Stimulated activated CD4-positive, alpha-beta T cell treated with anti-CD3 and anti-CD28 coated beads, Interleukin-1b, Interleukin-23, amount 100 ng/mL, for 24 hours (primary cell): ENCODE results near the gene GRPEL2.

Experiments
- DNase-seq, 4 experiments: peaks; one replicate each; pipeline ENCODE4 v3.0.0-alpha.2; 2020; ENCODE audit warnings: low read depth in 4 of 4, low spot score in 1 of 4

The GRPEL2 gene

GRCh38 chr5:149345147-149345891 lies at the start of gene GRPEL2:
Gene GRPEL2 (plus strand): TSS chr5:149345499. CDS start chr5:149345540, 41 bp downstream.
- peak; percentile 77 to 92 (median 86) for DNase-seq

- DNase-seq, result no peak
These were observed 47.8 kb upstream of the GRPEL2 start for GRCh38 chr5:149297340-149298025.

GRCh38 chr5:149298163-149298562 lies 47.1 kb upstream of the GRPEL2 start:
- DNase-seq, result no peak

- no peak for DNase-seq
These were observed 46.4 kb upstream of the GRPEL2 start for GRCh38 chr5:149298842-149299404.

- no peak for DNase-seq
These were observed 45.7 kb upstream of the GRPEL2 start for GRCh38 chr5:149299451-149300054.

- DNase-seq, result no peak
These were observed 44.9 kb upstream of the GRPEL2 start for GRCh38 chr5:149300441-149300840.

- no peak for DNase-seq
These were observed 44.1 kb upstream of the GRPEL2 start for GRCh38 chr5:149301049-149301743.

GRCh38 chr5:149301744-149302380 lies 43.4 kb upstream of the GRPEL2 start:
- no peak for DNase-seq

- no peak for DNase-seq
These were observed 42.7 kb upstream of the GRPEL2 start for GRCh38 chr5:149302641-149303040.

GRCh38 chr5:149303210-149303609 lies 42.1 kb upstream of the GRPEL2 start:
- no peak for DNase-seq

- DNase-seq, result no peak
These were observed 40.9 kb upstream of the GRPEL2 start for GRCh38 chr5:149304195-149305078.

- DNase-seq, result no peak
These were observed 35.9 kb upstream of the GRPEL2 start for GRCh38 chr5:149309354-149309753.

- no peak for DNase-seq
These were observed 34.8 kb upstream of the GRPEL2 start for GRCh38 chr5:149310488-149310887.

- DNase-seq, result no peak
These were observed 34.2 kb upstream of the GRPEL2 start for GRCh38 chr5:149310947-149311658.

GRCh38 chr5:149313151-149313841 lies 32.0 kb upstream of the GRPEL2 start:
- no peak for DNase-seq

GRCh38 chr5:149314571-149315111 lies 30.7 kb upstream of the GRPEL2 start:
- no peak for DNase-seq

- DNase-seq, result no peak
These were observed 29.5 kb upstream of the GRPEL2 start for GRCh38 chr5:149315753-149316152.
